MM.1S (cell line): Measurements from ENCODE around the gene NRG2.
A peak's percentile ranks its signal among the peaks of the same experiment; 100 is the strongest.

Experiments used
- DNase-seq: peaks from one replicate; pipeline ENCODE4 v3.0.0-alpha.2; 2015
- H2AFZ ChIP-seq: fragments of 300-600 bp; sonication (generic); 2 replicates; pipeline ENCODE4 v1.6.0; 2016; ENCODE audit warnings: antibody characterized with exemption, low read length
- H3F3A ChIP-seq: fragments of 300-600 bp; sonication (generic); 2 replicates; pipeline ENCODE4 v1.6.1; 2016; ENCODE audit warnings: mild to moderate bottlenecking, antibody characterized with exemption, low read length, moderate library complexity, mixed read lengths; ENCODE audit not compliant: insufficient read depth
- H3K27ac ChIP-seq: fragments of 300-600 bp; sonication (generic); 2 replicates; pipeline ENCODE4 v1.5.1; 2016; ENCODE audit warnings: mild to moderate bottlenecking, low read length
- H3K27me3 ChIP-seq: fragments of 300-600 bp; sonication (generic); replicated peaks from 2 replicates; pipeline ENCODE4 v1.6.0; 2016; ENCODE audit warnings: low read length; ENCODE audit not compliant: insufficient read depth
- H3K36me3 ChIP-seq: fragments of 300-600 bp; sonication (generic); replicated peaks from 2 replicates; pipeline ENCODE4 v1.6.1; 2016; ENCODE audit warnings: mild to moderate bottlenecking, low read length, mixed read lengths; ENCODE audit not compliant: insufficient read depth
- H3K4me1 ChIP-seq: fragments of 300-600 bp; sonication (generic); 2 replicates; pipeline ENCODE4 v1.6.1; 2016; ENCODE audit warnings: low read length, mixed read lengths
- H3K4me2 ChIP-seq: fragments of 300-600 bp; sonication (generic); 2 replicates; pipeline ENCODE4 v1.6.0; 2016; ENCODE audit warnings: low read depth, low read length
- H3K4me3 ChIP-seq: fragments of 300-600 bp; sonication (generic); 2 replicates; pipeline ENCODE4 v1.5.1; 2016; ENCODE audit warnings: low read length, mixed read lengths
- H3K79me2 ChIP-seq: fragments of 300-600 bp; sonication (generic); 2 replicates; pipeline ENCODE4 v1.6.1; 2016; ENCODE audit warnings: mixed run types, low read length, mixed read lengths
- H3K9ac ChIP-seq: fragments of 300-600 bp; sonication (generic); 2 replicates; pipeline ENCODE4 v1.6.1; 2016; ENCODE audit warnings: low read length, mixed read lengths
- H3K9me2 ChIP-seq: fragments of 300-600 bp; sonication (generic); replicated peaks from 2 replicates; pipeline ENCODE4 v1.6.1; 2016; ENCODE audit warnings: mild to moderate bottlenecking, low read length, mixed read lengths; ENCODE audit not compliant: insufficient read depth
- H3K9me3 ChIP-seq: fragments of 300-600 bp; sonication (generic); replicated peaks from 2 replicates; pipeline ENCODE4 v1.6.1; 2016; ENCODE audit warnings: mild to moderate bottlenecking, low read length, mixed read lengths; ENCODE audit not compliant: insufficient read depth
- H4K20me1 ChIP-seq: fragments of 300-600 bp; sonication (generic); 2 replicates; pipeline ENCODE4 v1.6.1; 2016; ENCODE audit warnings: mild to moderate bottlenecking, low read length, moderate library complexity, mixed read lengths; ENCODE audit not compliant: insufficient read depth
- EZH2 ChIP-seq: fragments of 300-600 bp; sonication (generic); optimal IDR thresholded peaks from 2 replicates; pipeline ENCODE3; 2017; ENCODE audit warnings: low read depth, mild to moderate bottlenecking, antibody characterized with exemption, low read length, mixed read lengths
- EZH2phosphoT487 ChIP-seq: fragments of 300-600 bp; sonication (generic); IDR thresholded peaks from 2 replicates; pipeline ENCODE4 v1.6.1; 2018; ENCODE audit warnings: antibody characterized with exemption, low read length
- TF ChIP-seq, protein P1 (sequence below): fragments of 300-600 bp; sonication (generic); IDR thresholded peaks from 2 replicates; pipeline ENCODE4 v1.5.1; 2016; ENCODE audit warnings: antibody characterized with exemption, low read length, mixed read lengths

NRG2 gene

GRCh38 chr5:139871614-139872013, 171.5 kb downstream of the NRG2 start:
- H3K4me1 ChIP-seq: 0 out of 2 replicates have a peak, but pooled peaks cover 3% of the 10 kb centered on the region
- H3K36me3 ChIP-seq: no peaks in the 10 kb centered on the region
- H3K9ac ChIP-seq: no peak overlapping the region
- H3K4me3 ChIP-seq: no peak overlapping the region
- H3K27ac ChIP-seq: no peak overlapping the region
- no peaks in the 10 kb centered on the region for H4K20me1 ChIP-seq
- no peaks in the 10 kb centered on the region for H3F3A ChIP-seq
- no peaks in the 10 kb centered on the region for H3K79me2 ChIP-seq
- H3K27me3 ChIP-seq: no peaks in the 10 kb centered on the region
- no peaks in the 10 kb centered on the region for H3K9me2 ChIP-seq
- H3K9me3 ChIP-seq: no peaks in the 10 kb centered on the region
- H3K4me2 ChIP-seq: no peak overlapping the region
- no peak overlapping the region for H2AFZ ChIP-seq
- DNase-seq: no peak
- TF ChIP-seq EZH2phosphoT487: no peak
- TF ChIP-seq EZH2: no peak
- TF ChIP-seq, protein P1, sequence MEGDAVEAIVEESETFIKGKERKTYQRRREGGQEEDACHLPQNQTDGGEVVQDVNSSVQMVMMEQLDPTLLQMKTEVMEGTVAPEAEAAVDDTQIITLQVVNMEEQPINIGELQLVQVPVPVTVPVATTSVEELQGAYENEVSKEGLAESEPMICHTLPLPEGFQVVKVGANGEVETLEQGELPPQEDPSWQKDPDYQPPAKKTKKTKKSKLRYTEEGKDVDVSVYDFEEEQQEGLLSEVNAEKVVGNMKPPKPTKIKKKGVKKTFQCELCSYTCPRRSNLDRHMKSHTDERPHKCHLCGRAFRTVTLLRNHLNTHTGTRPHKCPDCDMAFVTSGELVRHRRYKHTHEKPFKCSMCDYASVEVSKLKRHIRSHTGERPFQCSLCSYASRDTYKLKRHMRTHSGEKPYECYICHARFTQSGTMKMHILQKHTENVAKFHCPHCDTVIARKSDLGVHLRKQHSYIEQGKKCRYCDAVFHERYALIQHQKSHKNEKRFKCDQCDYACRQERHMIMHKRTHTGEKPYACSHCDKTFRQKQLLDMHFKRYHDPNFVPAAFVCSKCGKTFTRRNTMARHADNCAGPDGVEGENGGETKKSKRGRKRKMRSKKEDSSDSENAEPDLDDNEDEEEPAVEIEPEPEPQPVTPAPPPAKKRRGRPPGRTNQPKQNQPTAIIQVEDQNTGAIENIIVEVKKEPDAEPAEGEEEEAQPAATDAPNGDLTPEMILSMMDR: no peak

- Histone ChIP-seq H3K9ac (no peak overlapping the region), H2AFZ (no peak overlapping the region), H3K9me2 (no peaks in the 10 kb centered on the region), H3K27ac (no peak overlapping the region), H3K36me3 (no peaks in the 10 kb centered on the region), H3K27me3 (no peaks in the 10 kb centered on the region), H3K9me3 (no peaks in the 10 kb centered on the region), H3K4me1 (0 out of 2 replicates have a peak, but pooled peaks cover 3% of the 10 kb centered on the region), H4K20me1 (no peaks in the 10 kb centered on the region), H3F3A (no peaks in the 10 kb centered on the region), H3K4me2 (no peak overlapping the region), H3K79me2 (no peaks in the 10 kb centered on the region), H3K4me3 (no peak overlapping the region)
- TF ChIP-seq, protein P1: no peak
- TF ChIP-seq EZH2 (no peak), EZH2phosphoT487 (no peak)
- no peak for DNase-seq
These were observed 172.4 kb downstream of the NRG2 start for GRCh38 chr5:139870677-139871076.

GRCh38 chr5:139869042-139869790, 173.9 kb downstream of the NRG2 start:
- Histone ChIP-seq H3K9ac (no peak overlapping the region), H3K4me2 (peak overlapping the region; percentile 4; the same call in 1 of the 2 replicates), H3K4me1 (0 out of 2 replicates have a peak, but pooled peaks cover 3% of the 10 kb centered on the region), H2AFZ (no peak overlapping the region), H3K27ac (no peak overlapping the region), H3K9me2 (no peaks in the 10 kb centered on the region), H3K36me3 (no peaks in the 10 kb centered on the region), H4K20me1 (no peaks in the 10 kb centered on the region), H3K9me3 (no peaks in the 10 kb centered on the region), H3K27me3 (no peaks in the 10 kb centered on the region), H3K79me2 (no peaks in the 10 kb centered on the region), H3F3A (no peaks in the 10 kb centered on the region), H3K4me3 (no peak overlapping the region)
- DNase-seq: no peak
- TF ChIP-seq EZH2 (no peak), EZH2phosphoT487 (no peak)
- TF ChIP-seq, protein P1: no peak
